NCI-H146 treated with DMSO at 0.1 percent for 48 hours (cell line): ENCODE measurements around the gene DBN1.

Source experiments
- DNase-seq: peaks from one replicate; lab custom pipeline; 2025; ENCODE audit not compliant: unreplicated experiment; lab: John Stamatoyannopoulos, UW

The DBN1 gene

GRCh38 chr5:177475563-177476427, 2.4 kb upstream of the DBN1 start:
- no peak for DNase-seq

- DNase-seq, result no peak
Measured at GRCh38 chr5:177474846-177475562, 1.6 kb upstream of the DBN1 start.

GRCh38 chr5:177474002-177474476, 605 bp upstream of the DBN1 start:
- DNase-seq, result no peak

- DNase-seq, result peak; percentile 12
Measured at GRCh38 chr5:177472460-177473442, 683 bp downstream of the DBN1 start.

- DNase-seq, result peak; percentile 8
Measured at GRCh38 chr5:177471610-177472356, 1.7 kb downstream of the DBN1 start.

GRCh38 chr5:177470759-177471536, 2.5 kb downstream of the DBN1 start:
- no peak for DNase-seq

GRCh38 chr5:177469750-177470525, 3.5 kb downstream of the DBN1 start:
- no peak for DNase-seq

- no peak for DNase-seq
Measured at GRCh38 chr5:177468685-177469628, 4.5 kb downstream of the DBN1 start.

GRCh38 chr5:177468329-177468684, 5.1 kb downstream of the DBN1 start:
- no peak for DNase-seq

GRCh38 chr5:177467436-177467835, 6.0 kb downstream of the DBN1 start:
- no peak for DNase-seq

GRCh38 chr5:177466861-177467260, 6.6 kb downstream of the DBN1 start:
- no peak for DNase-seq

GRCh38 chr5:177465044-177465443, 8.4 kb downstream of the DBN1 start:
- no peak for DNase-seq

- no peak for DNase-seq
Measured at GRCh38 chr5:177462021-177462670, 11.3 kb downstream of the DBN1 start.

- no peak for DNase-seq
Measured at GRCh38 chr5:177459819-177460628, 13.4 kb downstream of the DBN1 start.

- no peak for DNase-seq
Measured at GRCh38 chr5:177459357-177459756, 14.1 kb downstream of the DBN1 start.

- no peak for DNase-seq
Measured at GRCh38 chr5:177458912-177459350, 14.5 kb downstream of the DBN1 start.
